AG08395 (cell line): Measurements from ENCODE around the gene SOX3.

ENCODE experiments used
- DNase-seq: peaks from one replicate; pipeline ENCODE4 v3.0.0; 2012; ENCODE audit warnings: mixed read lengths, low spot score

SOX3 gene

GRCh38 chrX:140504371-140505324 lies at the start of gene SOX3:
TSS of gene SOX3 (minus strand) at chrX:140505069. CDS start at chrX:140505060, 9 bp downstream.
- no peak for DNase-seq

- no peak for DNase-seq
Observed at GRCh38 chrX:140548985-140549384, 44.1 kb upstream of the SOX3 start.

- peak; percentile 17 for DNase-seq
Observed at GRCh38 chrX:140526171-140526570, 21.3 kb upstream of the SOX3 start.

GRCh38 chrX:140525448-140525847 lies 20.6 kb upstream of the SOX3 start:
- peak; percentile 41 for DNase-seq

- DNase-seq, result peak; percentile 54
Observed at GRCh38 chrX:140524556-140524955, 19.7 kb upstream of the SOX3 start.

GRCh38 chrX:140521393-140521792 lies 16.5 kb upstream of the SOX3 start:
- no peak for DNase-seq

GRCh38 chrX:140514554-140514953 lies 9.7 kb upstream of the SOX3 start:
- no peak for DNase-seq

- no peak for DNase-seq
Observed at GRCh38 chrX:140510895-140511295, 6.0 kb upstream of the SOX3 start.

- DNase-seq, result no peak
Observed at GRCh38 chrX:140510306-140510676, 5.4 kb upstream of the SOX3 start.

GRCh38 chrX:140509468-140510305 lies 4.8 kb upstream of the SOX3 start:
- no peak for DNase-seq

- no peak for DNase-seq
Observed at GRCh38 chrX:140508958-140509357, 4.1 kb upstream of the SOX3 start.

- DNase-seq, result no peak
Observed at GRCh38 chrX:140507982-140508305, 3.1 kb upstream of the SOX3 start.

- no peak for DNase-seq
Observed at GRCh38 chrX:140507223-140507981, 2.5 kb upstream of the SOX3 start.

GRCh38 chrX:140505421-140506337 lies 810 bp upstream of the SOX3 start:
- DNase-seq, result no peak

GRCh38 chrX:140503714-140504351 lies 1.0 kb downstream of the SOX3 start:
- DNase-seq, result no peak

GRCh38 chrX:140503238-140503601 lies 1.6 kb downstream of the SOX3 start:
- DNase-seq, result no peak

GRCh38 chrX:140502491-140503237 lies 2.2 kb downstream of the SOX3 start:
- no peak for DNase-seq

GRCh38 chrX:140501940-140502468 lies 2.9 kb downstream of the SOX3 start:
- no peak for DNase-seq

- no peak for DNase-seq
Observed at GRCh38 chrX:140501321-140501720, 3.5 kb downstream of the SOX3 start.

- DNase-seq, result no peak
Observed at GRCh38 chrX:140500441-140500840, 4.4 kb downstream of the SOX3 start.
